HG03354 (cell line): ENCODE results near the gene PARM1.

Experiments used
- ATAC-seq: cut with Tn5 transposase; IDR thresholded peaks from one replicate; pipeline ENCODE4 v1.9.1; 2021; ENCODE audit warnings: mild to moderate bottlenecking; ENCODE audit not compliant: unreplicated experiment, poor library complexity, severe bottlenecking

PARM1 gene

DNA sequence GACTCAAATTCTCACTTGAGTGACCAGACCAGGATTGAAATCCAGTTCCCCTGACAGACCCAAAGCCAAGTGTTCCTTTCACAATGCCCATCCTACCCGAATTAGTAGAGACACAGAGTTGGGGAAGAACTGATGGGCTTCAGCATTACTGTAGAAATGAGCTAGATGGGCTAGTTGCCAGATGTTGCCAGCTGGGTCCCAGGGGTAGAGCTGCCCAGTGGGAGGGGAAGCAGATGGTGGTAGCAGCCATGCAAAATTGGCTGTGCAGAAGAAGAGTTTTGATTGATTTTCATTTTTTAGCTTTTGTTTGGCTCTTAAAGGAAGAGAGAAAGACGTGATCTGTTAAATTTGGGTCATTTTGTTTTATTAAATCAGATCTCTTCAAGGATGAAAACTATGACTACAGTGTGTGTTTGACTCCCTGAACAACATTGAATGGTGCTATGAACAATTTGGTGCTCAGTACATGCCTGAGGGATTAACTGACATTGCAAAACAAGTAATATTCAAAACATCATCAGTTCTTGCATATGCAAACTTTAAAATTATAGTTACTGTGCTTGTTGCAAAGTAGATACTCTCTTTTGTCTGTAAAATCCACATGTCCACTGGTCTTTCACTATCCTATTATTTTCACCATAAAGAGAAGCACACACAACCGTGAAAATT lies 86.0 kb downstream of the PARM1 start:
- ATAC-seq, result no peak

DNA sequence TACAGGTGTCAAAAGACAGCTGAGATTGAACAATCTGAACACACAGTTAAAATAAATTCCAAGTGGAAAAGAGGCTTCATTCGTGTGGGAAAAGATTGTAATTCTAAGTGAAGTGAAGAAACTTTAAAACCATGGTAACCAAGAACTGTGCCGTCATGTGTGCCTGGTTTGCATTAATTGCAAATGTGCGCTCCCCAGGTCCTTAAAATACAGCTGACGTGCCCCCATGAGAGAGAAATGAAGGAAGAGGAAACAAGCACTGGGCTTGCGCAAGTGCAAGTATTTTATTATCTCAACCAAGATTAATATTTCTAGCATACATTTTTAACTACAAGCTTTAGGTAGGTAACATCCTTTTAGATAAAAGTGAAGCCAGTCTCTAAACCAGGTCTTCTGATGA lies 92.5 kb downstream of the PARM1 start:
- no peak for ATAC-seq

DNA sequence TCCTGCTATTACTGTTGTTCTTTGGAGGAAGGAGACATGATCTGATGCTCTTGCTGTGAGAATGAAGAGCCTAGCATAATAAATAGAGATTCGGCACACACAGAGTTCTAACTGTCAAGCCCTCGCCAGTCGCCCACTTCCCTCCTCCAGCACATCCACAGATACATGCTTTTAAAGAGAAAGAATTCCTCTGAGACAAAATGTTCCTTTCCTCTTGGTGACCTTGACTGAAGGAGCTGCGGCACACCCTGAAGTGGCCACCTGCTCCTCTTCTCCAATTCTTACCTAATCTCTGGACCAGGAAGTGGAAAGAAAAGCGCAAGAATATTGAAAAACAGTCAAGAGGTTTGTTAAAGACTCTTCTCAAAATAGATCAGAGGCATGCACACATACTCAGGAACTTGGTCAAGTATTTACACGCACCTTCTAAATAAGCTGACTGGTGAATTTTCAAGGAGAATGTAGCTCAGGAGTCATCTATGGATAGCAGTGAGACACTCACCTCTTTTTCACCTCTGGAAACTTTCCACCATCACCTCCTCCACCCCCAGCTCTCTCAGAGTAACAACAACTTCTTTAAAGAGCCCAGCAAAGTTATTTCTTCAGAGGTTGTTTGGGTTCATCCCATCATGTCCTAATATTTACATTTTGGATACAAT lies 95.4 kb downstream of the PARM1 start:
- no peak for ATAC-seq

DNA sequence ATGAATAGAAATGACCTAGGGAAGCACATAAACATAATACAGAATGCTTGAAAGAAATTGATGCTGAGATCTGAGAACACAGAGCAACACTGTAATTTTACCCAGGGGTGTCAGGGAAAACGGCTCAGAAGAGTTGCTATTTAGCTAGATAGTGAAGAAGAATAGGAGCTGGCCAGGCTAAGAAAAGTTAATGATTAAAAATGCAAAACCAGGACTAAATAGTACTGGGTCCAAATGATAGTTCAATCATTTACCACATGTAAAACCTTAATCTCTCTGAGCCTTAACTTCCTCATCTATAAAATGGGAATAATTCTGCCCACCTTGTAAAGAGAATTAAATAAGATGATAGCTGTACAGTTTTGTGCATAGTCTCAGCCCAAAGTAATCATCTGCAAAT lies 97.1 kb downstream of the PARM1 start:
- no peak for ATAC-seq

DNA sequence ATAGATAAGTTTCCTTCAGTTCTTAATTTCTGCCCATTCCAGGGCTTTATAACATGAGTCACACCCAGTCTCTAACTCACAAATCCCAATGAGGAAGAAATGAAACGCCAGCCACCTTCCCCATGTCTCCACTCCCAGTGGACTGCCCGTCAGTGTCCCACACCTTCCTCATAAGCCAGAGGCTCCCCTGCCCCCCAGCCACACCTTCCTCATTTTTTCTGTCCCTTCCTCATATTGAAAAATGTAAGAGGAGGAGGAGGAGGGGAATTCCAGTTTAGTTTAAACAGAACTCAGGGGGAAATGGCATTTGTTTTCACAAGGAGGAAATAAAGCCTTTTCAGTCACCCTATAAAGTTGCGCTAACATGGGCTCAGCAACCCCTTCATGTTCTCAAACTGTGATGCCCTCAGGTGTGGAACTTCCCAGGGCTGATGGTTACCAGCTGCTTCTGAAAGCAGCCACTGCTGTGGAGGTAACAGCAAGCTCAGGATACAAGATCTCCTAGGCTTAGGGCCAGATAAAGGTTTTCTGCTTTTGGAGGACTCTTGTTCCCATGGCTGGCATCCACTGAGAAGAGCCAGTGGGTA lies 97.8 kb downstream of the PARM1 start:
- ATAC-seq, result no peak

DNA sequence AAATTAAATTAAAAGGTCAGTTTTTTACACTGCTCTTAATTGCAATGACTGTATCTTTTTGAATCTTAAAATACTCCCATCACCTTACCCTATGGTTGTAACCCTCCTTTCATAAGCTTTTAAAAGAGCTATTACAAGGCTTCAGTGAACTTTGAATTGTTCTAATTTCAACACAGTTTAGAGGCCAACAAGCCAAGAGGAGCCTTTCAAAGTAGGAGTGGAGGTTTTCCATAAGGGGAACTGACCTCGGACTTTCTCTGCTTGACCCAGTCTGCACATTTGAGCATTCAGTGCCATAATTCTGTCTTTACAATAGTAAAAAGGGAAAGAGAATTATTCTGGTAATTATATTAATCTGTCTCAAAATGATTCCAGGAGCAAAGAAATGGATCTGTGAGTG lies 98.9 kb downstream of the PARM1 start:
- ATAC-seq, result no peak

DNA sequence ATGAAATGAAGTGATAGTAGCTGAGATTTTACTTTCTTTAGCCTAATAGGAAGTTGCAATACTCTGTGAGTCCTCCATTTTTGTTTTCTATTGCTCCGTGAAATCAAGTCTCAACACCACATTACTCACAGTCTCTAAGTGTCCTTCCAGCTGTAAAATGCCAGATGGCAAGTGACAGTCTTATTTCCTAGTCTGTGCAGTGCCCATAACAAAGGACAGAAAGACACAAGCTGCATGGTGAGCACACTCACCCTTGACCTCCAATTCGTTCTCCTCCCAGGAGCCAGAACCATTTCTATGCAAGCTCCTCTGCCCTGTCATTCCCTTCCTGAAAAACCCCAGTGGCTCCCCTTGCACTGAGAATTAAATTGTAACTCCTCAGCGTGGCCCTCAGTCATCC lies 101.6 kb downstream of the PARM1 start:
- ATAC-seq, result no peak

DNA sequence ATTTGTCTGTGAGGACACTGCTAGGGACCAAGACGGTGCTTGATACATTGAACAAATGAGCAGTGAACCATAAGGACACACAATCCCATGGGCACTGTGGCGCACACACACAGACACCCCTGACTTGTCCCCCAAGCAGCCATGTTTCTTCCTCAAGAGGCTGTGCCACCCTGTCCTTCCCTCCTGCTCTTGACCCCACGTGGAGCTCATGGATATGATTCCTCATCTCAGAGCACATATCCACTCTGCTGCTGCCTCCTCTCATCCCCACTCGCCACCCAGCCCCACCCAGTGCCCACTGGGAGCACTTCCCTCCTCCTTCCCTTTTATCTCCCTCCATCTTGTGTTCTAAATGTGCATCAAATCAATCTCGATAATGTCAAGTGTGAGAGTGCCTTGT lies 102.4 kb downstream of the PARM1 start:
- no peak for ATAC-seq

DNA sequence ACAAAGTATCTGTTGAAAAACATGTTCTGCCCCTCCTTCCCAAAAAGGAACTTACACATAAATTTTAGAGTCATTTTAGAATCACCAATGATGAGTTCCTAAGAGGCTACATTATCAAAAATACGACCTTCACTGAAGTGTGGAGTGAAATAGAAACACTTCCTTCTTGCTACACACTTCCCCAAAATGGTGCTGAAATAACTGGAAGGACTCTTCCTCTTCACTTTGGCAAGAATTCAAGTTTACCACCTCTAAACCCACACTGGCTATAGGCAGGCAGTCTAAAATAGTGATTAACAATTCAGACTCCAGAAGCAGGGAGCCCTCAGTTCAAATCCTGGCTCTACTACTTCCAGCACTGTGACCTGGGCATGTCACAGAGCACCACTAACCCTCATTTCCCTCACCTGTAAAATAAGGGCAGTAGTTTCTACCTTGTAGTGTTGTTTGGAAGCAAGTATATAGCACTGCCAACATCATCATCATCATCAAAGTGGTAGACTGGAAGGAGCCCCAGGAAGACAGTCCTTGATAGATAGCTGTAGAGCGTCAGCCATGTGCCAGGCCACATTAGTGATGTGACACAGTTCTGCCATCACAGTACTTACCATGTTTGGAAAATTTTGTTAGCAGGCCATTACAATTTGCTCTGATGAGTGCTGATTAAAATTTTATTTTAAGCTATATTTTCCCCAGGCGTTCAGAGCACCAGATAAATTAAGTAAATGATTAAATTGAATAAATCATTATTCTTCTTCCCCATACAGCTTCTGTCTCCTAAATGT lies 103.3 kb downstream of the PARM1 start:
- ATAC-seq, result no peak

DNA sequence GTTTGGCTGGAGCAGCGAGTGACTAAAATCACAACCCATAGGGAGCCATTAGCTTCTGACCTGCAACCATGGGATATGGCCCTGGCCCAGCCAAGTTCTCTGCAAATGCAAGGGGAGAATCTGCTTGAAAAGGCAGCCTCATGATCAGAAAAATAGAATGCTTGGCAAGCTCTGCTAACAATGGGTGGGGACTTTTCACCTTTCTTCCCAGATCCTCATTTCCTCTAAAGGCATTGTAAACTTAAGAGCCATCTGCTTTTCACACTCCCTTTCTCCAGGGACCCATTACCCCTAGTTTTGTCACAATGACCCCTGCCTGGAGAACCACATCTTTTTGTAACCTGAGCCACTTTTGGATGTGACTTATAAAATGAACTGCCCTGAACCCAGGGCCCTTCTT lies 104.3 kb downstream of the PARM1 start:
- ATAC-seq, result no peak

DNA sequence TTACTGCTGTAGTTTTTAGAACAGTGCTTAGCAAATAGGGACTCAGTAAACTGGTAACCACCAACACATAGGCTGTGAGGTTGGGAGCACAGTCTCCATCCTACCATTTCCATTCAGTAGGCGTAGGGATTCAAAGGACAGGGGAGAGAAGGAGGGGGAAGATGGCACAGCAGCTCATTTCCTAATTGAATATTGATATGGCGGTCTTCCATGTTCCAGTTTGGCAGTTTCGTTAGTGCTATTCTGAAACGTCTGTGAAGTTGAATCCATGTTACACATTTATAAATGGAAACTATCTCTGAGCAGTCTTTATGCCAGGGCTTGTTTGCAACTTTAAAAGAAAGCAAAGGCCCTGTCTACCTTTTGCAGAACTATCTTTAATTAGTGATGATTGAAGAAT lies 105.5 kb downstream of the PARM1 start:
- ATAC-seq, result no peak

DNA sequence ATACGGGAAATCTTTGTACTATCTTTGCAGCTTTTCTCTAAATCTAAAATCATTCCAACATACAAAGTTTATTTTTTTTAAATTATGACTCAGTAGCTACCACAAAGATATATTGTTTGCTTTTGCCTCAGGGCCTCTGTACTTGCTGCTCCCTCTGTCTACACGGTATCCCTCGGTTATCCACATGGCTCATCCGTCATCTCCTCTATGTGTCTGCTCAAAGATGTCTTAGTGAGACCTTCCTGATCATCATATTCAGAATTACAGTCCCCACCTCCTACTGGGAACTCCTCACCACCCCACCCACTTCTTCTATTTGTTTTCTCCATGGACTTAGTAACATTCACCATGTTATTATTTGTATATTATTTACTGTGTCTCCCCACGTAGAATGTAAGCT lies 107.8 kb downstream of the PARM1 start:
- no peak for ATAC-seq

DNA sequence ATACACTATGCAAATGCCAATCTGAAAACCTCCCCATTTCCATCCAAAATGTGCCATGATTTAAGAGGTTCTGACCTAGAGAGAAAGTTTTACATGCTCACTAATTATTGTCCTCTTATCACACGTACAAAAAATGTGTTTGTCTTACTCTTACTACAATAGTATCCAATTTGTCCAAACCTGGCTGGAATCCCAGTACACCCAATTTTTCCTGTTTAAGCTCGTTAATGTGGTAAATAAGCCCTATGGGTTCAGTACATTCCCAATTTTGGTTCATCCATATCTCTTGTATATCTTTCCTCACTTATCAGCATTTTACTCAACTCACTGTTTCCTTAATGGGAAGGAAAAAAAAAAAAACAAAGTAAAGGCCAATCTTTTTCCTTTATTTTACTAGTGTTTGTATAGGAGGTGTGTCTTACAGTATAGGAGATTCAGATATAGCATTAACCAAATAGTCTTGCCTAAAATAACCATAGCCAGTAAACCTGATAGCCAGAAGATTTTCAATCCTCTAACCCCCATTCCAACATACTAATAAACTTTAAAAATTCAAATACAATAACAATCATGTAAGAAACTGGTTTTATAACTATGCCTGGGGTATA lies 109.8 kb downstream of the PARM1 start:
- no peak for ATAC-seq

DNA sequence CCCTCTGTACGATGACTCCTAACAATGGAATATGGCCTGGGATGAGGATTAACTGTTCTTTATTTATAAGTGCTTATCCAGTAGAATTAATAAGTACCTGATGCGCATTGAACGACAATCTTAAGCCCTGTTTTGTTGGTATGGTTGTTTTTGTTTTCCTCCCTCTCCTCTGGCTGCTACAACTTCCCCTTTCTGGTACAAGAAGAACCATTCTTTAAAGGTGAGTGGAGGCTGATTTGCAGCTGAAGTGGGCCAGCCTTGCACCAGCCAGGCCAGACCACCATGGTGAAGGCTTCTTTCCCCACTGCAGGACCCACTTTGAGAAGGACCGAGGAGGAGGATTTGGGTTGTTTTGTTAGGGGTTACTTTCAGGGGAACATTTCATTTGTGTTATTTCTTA lies 113.3 kb downstream of the PARM1 start:
- no peak for ATAC-seq

DNA sequence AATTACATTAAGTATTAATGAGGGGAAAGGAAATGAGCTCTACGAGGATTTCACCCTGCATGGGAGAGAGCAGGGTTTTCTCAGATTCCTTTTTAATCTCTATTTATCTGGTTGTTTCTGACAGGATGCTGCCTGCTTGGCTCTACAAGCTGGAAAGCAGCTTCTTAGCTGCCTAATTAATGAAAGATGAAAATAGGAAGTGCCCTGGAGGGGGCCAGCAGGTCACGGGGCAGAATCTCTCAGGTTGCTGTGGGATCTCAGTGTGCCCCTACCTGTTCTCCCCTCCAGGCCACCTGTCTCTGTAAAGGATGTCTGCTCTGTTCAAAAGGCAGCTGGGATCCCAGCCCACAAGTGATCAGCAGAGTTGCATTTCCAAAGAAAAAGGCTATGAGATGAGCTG lies 113.7 kb downstream of the PARM1 start:
- ATAC-seq, result no peak

DNA sequence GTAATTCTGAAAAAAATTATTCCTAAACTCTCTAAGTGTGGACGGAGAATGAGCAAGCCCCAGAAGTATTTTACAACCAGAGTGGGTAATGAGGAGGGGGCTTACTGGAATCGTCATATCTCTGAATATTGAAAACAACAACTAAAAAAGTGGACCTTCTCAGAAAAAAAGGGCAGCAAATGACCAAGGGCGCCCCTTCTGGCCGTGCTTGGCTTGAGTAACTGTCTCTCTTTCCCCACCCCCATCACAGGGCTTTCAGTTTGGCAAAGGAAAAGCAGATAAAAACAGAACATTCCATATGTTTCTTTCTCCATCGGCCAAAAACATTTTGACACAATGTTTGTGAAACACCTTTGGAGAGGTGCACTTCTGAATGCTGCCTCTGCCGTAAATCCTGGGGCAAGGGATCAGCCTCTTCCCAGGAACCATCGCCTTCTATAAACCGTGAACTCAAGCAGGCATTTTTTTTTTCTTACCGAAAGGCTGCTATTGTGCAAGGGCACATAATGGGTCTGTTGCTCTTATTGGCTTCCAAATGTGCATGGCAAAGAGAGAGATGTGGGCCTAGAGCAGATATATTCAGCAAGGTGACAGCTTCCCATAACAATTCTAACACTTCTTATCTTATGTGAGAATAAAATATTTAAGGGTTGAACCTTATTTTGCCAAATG lies 115.4 kb downstream of the PARM1 start:
- ATAC-seq, result no peak

DNA sequence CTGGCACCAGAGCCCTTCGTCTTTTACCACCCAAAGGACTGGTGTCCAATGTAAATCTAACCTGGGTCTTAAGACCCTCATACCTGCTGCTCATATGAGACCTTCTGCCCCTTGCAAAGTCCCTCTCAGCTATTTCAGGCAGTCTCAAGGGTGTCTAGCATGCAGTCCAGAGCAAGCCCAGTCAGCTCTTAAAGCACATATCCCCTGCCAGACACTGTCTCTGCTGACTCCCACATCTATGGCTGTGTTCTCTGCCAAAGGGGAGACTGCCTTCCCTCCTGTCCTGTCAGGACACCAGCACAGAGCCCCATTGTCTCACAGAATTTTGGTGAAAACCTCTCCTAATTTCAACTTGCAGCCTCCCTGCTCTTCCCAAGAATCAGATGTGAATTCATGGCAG lies 118.5 kb downstream of the PARM1 start:
- ATAC-seq, result no peak

DNA sequence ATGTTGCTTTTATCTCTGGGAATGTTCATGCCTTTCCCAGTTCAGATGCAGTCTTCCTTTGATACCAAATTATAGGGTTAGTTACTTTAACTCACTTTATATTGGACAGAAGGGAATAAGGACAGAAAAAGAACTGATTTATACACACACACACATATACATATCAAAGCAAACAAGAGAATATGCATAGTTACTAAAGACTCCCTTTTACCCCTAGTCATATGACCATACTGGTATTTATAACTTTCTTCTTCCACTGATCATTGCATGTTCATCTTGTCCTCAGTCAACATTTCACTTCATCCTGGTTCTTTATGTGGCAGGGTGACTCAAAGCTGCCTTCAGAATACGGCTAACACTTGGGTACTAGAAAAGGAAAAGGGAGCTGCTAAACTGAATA lies 120.4 kb downstream of the PARM1 start:
- ATAC-seq, result no peak

DNA sequence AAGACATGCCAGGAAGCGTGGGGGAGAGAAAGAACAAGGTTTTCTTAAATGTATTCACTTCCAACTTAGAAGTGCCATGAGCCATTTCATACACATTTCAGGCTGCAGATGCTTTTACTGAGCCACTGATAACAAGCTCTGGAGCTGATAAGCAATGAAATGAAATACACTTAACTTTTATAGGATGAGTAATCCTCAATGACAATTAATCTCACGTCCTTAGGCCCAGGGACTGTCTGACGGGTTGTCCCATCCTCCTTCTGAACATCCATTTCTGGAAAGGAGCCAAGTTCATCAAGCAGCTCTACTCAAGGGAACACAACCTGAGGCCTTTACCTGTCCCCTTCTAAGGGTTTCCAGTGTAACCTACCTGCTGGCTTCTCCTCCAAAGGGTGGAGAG lies 121.2 kb downstream of the PARM1 start:
- ATAC-seq, result no peak

DNA sequence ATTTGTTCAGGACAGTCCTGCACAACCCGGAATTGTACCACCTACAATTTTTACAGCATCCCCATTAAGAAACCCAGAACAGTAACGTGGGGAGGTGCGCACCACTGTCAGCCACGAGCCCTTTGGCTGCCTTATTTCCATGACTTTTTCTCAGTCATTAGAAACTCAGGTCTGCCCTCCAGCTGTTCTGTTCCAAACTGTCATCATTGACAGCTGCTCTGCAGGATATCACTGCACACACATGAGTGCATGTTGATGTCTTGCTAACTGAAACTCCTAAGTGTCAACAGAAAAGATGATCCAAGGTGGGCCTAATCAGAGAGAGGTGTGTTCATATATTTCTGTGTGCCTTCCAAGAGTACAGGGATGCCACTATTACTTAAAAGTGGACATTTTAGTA lies 123.4 kb downstream of the PARM1 start:
- ATAC-seq, result no peak
